GM12864 (cell line): ENCODE measurements around the gene NRXN2.

Experiments
- DNase-seq: peaks from one replicate; pipeline ENCODE4 v3.0.0-alpha.2; 2011; ENCODE audit warnings: low read depth
- H3K4me3 ChIP-seq: 2 replicates; pipeline ENCODE4 v1.5.1; 2011; ENCODE audit warnings: mild to moderate bottlenecking, low read depth, low read length, control low read depth
- TF ChIP-seq, protein P1 (sequence below): IDR thresholded peaks from 2 replicates; pipeline ENCODE4 v1.5.1; 2011; ENCODE audit warnings: low read depth, mild to moderate bottlenecking, moderate library complexity, low read length, control low read depth, inconsistent platforms; ENCODE audit errors: missing control alignments

Gene NRXN2

DNA sequence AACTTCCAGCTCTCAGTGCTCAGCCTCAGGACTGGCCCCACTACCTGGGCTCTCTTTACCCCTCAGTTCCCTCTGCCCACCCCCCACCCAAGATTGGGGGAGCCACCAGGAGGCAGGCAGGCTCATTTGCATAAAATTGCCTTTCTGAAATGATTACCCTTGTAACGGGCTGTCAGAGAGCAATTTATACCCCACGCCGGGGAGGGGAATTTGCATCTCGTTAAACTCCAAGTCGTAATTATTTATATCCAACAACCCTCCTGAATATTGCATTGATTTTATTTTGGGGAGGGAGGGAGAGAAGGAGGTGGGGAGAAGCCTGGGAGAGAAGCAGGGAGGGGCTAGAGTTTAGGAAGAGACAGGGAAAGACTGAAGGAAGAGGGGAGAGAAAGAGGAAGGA, 8.3 kb downstream of the NRXN2 start:
- no peak for DNase-seq
- TF ChIP-seq, protein P1, sequence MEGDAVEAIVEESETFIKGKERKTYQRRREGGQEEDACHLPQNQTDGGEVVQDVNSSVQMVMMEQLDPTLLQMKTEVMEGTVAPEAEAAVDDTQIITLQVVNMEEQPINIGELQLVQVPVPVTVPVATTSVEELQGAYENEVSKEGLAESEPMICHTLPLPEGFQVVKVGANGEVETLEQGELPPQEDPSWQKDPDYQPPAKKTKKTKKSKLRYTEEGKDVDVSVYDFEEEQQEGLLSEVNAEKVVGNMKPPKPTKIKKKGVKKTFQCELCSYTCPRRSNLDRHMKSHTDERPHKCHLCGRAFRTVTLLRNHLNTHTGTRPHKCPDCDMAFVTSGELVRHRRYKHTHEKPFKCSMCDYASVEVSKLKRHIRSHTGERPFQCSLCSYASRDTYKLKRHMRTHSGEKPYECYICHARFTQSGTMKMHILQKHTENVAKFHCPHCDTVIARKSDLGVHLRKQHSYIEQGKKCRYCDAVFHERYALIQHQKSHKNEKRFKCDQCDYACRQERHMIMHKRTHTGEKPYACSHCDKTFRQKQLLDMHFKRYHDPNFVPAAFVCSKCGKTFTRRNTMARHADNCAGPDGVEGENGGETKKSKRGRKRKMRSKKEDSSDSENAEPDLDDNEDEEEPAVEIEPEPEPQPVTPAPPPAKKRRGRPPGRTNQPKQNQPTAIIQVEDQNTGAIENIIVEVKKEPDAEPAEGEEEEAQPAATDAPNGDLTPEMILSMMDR, result no peak
- no peak overlapping the region for H3K4me3 ChIP-seq

DNA sequence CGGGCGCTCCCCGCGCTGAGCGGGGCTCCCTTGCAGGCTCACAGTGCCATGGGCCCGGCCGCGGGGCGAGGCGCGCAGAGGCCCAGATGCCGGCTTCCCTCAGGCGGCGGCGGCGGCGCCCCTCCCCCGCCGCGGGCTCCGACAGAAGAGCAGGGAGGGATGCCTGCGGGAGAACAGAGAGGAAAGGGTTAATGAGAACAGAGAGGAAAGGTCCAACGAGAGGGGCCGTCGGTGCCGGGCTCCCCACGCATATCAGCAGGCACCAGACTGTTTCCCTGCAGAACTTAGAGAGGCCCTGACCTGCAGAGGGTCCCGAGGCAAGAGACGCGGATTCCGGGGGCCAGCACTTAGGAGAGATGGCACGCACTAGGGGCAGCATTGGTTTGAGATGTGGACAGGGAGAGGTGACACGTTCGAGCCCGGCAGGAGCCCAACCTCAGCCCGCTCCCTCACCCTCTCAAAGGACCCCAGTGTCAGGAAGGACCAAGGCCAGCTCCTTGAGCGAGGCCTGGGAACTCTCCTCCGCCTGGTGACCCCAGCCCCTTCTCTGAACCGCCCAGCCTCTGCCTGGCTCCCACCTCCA, 9.1 kb downstream of the NRXN2 start:
- TF ChIP-seq, protein P1, result no peak
- no peak for DNase-seq
- H3K4me3 ChIP-seq, result no peak overlapping the region

DNA sequence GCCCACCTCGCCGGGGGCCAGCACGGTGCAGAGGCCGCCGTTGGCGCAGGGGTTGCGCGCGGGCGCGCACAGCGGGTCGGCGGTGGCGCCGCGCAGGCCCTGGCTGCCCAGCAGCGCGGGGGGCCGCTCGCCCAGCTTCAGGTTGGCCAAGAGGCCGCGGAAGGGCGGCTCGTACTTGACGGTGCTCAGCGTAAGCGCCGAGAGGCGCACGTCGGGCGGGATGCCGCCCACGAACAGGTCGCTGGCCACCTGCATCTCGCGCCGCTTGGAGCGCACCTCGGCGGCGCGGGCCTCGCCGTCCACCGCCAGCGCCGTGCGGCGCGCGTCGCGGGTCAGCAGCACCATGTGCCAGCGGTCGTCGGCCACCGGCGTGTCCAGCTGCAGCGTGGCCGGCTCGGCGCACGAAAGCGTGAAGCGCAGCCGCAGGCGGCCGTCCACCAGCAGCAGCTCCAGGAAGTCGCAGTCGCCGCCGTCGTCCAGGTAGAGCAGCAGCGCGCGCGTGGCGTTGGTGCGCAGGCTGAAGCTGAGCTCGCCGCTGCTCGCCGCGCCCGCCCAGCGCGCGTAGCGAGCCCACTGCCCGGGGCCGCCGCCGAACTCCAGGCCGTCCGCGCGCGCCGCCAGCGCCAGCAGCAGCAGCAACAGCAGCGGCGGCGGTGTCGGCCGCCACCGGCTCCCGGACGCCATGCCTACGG, 9.8 kb downstream of the NRXN2 start:
- DNase-seq, result no peak
- TF ChIP-seq, protein P1, result no peak
- H3K4me3 ChIP-seq, result no peak overlapping the region

DNA sequence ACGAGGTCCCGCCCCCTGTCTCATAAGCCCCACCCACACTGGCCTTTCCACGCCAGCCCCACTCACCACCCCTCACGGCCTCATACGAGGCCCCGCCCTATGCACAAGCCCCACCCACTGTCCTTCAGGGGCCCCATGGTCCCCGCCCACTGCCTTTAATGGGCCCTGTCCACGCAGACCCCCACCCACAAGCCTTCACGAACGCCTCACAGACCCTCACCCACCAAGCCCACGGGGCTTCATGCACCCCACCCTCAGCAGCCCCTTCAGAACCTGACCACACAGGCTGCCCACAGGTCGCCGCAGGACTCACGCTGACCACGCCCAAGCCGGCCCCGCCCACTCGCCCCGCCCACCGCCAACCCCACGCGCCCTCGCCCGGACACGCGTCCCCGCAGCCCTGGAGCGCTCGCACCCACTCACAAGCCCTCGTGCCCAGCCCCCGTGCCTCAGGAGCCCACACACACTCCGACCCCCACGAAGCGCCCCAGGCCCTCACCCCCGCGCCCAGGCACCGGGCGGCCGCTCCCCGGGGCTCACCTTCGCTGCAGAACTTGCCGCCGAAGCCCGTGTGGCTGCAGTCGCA, 10.5 kb downstream of the NRXN2 start:
- H3K4me3 ChIP-seq, result no peak overlapping the region
- TF ChIP-seq, protein P1, result no peak
- no peak for DNase-seq

DNA sequence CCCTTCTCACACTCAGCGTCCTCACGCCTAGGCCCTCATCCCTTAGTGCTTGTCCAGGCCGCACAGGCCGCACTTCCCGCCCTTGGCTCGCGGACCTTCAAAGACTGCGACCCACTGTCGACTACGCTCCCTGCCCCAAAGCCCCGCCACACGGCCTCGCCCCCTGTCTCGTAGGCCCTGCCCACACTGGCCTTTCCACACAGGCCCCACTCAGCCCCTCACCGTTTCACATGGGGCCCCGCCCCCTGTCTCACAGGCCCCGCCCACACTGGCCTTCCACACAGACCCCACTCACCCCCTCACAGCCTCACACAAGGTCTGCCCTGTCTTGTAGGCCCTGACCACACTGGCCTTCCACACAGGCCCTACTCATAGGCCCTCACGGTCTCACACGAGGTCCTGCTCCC, 11.0 kb downstream of the NRXN2 start:
- TF ChIP-seq, protein P1, result no peak
- no peak for DNase-seq
- no peak overlapping the region for H3K4me3 ChIP-seq

DNA sequence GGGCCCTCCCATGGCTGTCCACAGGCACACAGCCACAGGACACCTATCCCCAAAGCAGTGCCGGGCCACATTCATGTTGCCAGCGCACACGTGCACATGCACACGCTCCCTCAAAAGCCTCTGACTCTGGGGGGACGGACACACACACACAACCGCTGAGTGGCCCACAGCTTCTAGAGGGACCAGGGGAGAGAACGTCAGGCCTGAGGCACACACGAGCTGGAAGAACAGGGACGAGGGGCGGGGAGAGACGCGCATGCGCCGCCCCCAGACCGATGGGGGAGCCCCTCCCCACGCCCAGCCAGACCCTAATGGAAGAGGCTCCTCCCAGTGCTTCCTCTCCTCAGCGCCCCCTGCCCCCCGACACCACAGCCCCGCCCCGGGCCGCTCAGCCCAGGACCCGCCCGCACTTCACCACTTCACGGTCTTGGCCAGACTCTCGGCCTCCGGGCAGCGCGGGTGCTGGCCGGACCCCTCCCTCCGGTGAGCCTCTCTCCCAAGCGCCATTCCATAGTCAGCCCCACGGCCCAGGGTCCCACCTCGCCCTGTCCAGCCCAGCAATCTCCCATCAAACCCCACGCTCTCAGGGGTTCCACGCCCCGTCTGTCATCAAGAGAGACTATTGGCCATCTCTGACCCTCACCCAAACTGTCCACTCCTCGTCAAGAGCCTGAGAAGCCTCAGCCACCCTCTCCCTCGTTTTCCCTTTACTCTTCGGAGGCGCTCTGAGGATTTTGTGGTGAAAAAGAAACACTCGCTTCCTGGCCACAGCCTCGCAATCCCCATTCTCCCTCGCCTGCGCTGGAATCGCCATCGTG, 11.7 kb downstream of the NRXN2 start:
- TF ChIP-seq, protein P1, result no peak
- no peak for DNase-seq
- H3K4me3 ChIP-seq, result no peak overlapping the region
